Rectal smooth muscle tissue (tissue), 1 donor: ENCODE measurements around the gene LCP1.

ENCODE experiments used
- H3K27ac ChIP-seq: one replicate; pipeline ENCODE4 v1.7.0; 2013; ENCODE audit warnings: low read depth, low read length, inconsistent platforms
- H3K27me3 ChIP-seq: one replicate; pipeline ENCODE4 v1.7.0; 2013; ENCODE audit warnings: low read length; ENCODE audit not compliant: control insufficient read depth, insufficient read depth
- H3K36me3 ChIP-seq: one replicate; pipeline ENCODE4 v1.7.0; 2013; ENCODE audit warnings: low read length; ENCODE audit not compliant: control insufficient read depth, insufficient read depth
- H3K4me1 ChIP-seq: one replicate; pipeline ENCODE4 v1.7.0; 2013; ENCODE audit warnings: low read length; ENCODE audit not compliant: control insufficient read depth, insufficient read depth
- H3K4me3 ChIP-seq: one replicate; pipeline ENCODE4 v1.7.0; 2013; ENCODE audit warnings: low read length
- H3K9ac ChIP-seq: one replicate; pipeline ENCODE4 v1.7.0; 2013; ENCODE audit warnings: low read length

Gene LCP1

DNA sequence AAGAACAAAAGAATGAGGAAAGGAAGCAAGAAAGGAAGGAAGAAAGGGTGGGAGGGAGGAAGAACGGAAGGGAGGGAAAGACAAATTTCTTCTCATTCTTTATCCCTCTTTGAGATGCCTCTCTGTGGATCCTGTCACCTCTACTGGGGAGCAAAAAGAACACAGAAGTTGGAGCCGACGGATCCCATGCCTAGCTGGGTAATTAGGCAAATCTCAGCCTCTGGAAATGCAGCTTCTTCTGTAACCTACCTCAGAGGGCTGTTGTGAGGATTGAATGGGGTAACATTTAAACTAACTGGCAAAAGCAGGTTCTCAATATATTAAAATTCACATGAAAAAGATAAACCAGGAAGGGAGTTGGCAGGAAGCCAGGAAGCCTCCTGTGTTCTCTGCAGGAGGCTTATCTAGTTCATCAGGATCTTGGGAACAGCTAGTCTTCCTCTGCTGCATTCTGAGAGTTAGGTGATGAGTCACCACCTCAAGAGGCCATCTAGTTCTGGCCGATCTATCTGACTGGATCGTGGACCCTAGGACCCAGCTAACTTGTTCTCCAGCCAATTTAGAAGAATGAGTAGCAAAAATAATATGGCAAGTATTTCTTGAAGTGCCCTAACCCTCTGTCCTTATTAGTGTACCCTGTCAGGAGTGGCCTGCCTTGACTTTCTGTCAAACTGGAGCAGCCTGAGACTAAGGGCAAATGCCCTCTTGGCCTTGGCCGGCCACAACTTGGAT, 61.9 kb downstream of the LCP1 start:
- Histone ChIP-seq H3K27ac (no peak overlapping the region), H3K9ac (no peak overlapping the region), H3K27me3 (no peaks in the 10 kb centered on the region), H3K4me1 (no peaks in the 10 kb centered on the region), H3K36me3 (no peaks in the 10 kb centered on the region), H3K4me3 (no peak overlapping the region)

DNA sequence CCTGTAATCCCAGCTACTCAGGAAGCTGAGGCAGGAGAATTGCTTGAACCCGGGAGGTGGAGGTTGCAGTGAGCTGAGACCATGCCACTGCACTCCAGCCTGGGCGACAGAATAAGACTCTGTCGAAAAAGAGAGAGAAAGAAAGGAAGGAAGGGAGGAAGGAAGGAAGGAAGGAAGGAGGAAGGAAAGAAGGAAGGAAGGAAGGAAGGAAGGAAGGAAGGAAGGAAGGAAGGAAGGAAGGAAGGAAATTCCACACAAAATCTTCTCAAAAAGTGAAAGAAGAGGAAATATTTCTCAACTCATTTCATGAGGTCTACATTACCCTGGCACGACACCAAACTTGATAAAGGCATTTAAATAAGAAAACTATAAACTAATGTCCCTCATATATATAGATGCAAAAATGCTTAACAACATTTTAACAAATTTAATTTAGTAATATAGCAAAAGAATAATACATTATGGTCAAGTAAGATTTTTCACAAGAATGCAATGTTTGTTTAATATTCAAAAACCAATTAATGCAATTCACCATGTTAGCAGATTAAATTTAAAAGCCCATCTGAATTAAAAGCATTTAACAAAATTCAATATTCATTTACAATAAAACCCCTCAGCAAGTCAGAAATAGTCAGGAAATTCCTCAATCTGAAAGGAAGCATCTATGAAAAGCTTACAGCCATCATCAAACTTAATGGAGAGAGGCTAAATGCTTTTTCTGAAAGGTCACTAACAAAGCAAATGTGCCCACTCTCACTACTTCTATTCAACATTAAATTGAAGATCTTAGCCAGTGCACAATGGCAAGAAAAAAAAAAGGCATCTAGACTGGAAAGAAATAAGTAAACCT, 65.1 kb downstream of the LCP1 start:
- H3K27ac ChIP-seq, result no peak overlapping the region
- H3K4me3 ChIP-seq, result no peak overlapping the region
- H3K27me3 ChIP-seq, result no peaks in the 10 kb centered on the region
- no peaks in the 10 kb centered on the region for H3K36me3 ChIP-seq
- H3K9ac ChIP-seq, result no peak overlapping the region
- no peaks in the 10 kb centered on the region for H3K4me1 ChIP-seq

DNA sequence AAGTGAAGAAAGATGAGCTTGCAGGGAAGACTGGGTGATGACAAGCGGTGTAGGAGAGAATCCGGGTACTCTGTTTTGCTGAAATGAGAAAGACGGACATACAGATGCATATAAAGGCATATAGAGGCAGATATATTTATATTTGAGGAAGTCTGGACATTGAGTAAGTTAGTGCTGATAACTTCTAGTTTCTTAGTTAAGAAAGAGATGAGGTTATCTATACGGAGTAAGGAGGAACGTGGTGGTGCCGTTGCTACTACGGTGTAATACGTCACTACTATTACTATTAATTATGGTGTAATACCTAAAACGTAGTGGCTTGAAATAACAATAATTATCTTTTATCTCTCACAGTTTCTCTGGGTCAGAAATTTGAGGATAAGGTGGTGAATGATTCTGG, 67.4 kb downstream of the LCP1 start:
- Histone ChIP-seq H3K27me3 (no peaks in the 10 kb centered on the region), H3K27ac (no peak overlapping the region), H3K4me1 (no peaks in the 10 kb centered on the region), H3K36me3 (no peaks in the 10 kb centered on the region), H3K9ac (no peak overlapping the region), H3K4me3 (no peak overlapping the region)

DNA sequence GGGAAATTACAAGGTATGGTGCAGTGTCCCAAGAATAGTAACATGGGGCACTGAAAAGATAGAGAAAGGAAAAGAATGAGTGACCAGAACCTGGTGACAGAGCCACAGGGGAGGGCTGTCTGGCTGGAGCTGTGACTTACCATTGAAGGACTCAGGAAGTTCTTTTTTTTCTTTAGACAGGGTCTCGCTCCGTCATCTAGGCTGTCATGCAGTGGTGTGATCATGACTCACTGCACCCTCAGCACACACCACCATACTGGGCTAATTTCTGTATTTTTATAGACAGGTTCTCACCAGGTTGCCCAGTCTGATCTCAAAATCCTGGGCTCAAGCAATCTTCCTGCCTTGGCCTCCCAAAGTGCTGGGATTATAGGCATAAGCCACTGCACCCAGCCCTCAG, 68.4 kb downstream of the LCP1 start:
- no peaks in the 10 kb centered on the region for H3K36me3 ChIP-seq
- H3K4me1 ChIP-seq, result no peaks in the 10 kb centered on the region
- no peak overlapping the region for H3K4me3 ChIP-seq
- no peak overlapping the region for H3K9ac ChIP-seq
- H3K27ac ChIP-seq, result no peak overlapping the region
- no peaks in the 10 kb centered on the region for H3K27me3 ChIP-seq

DNA sequence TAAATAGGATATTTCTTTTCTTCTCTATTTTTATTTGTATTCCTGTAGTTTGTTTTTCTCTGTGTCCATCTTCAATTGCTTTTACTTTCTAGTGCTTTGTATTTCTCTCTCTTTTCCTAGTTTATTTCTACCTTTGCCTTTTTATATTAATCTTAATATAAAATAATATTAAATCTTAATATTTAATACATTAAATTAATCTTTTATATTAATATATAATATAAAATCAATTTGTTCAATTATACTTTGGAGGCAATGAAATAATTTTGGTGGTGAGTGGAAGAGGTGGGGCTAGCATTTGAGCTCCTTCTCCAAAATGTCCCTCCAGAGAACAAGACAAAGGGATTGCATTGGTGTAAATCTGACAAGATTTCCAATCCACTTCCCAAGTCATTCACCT, 70.8 kb downstream of the LCP1 start:
- Histone ChIP-seq H3K9ac (no peak overlapping the region), H3K4me3 (no peak overlapping the region), H3K4me1 (no peaks in the 10 kb centered on the region), H3K27ac (no peak overlapping the region), H3K27me3 (no peaks in the 10 kb centered on the region), H3K36me3 (no peaks in the 10 kb centered on the region)

DNA sequence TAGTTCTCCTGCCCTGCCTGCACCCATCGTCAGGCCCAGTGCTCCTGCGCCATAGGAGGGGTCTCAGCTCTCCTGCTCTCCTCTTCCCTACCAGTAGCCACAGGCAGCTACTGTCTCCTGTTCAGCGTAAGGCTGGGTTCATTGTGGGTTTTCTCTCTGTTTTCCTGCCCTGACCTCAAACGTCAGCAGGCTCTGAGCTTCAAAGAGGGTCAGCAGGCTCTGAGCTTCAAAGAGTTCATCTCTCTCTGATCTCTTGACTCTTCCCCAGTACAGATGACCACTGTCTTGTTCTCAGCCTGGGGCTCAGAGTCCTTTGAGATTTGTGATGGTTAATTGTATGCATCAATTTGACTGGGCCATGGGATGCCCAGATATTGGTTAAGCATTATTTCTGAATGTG, 72.5 kb downstream of the LCP1 start:
- no peaks in the 10 kb centered on the region for H3K27me3 ChIP-seq
- H3K9ac ChIP-seq, result no peak overlapping the region
- no peaks in the 10 kb centered on the region for H3K4me1 ChIP-seq
- H3K36me3 ChIP-seq, result no peaks in the 10 kb centered on the region
- no peak overlapping the region for H3K27ac ChIP-seq
- no peak overlapping the region for H3K4me3 ChIP-seq

DNA sequence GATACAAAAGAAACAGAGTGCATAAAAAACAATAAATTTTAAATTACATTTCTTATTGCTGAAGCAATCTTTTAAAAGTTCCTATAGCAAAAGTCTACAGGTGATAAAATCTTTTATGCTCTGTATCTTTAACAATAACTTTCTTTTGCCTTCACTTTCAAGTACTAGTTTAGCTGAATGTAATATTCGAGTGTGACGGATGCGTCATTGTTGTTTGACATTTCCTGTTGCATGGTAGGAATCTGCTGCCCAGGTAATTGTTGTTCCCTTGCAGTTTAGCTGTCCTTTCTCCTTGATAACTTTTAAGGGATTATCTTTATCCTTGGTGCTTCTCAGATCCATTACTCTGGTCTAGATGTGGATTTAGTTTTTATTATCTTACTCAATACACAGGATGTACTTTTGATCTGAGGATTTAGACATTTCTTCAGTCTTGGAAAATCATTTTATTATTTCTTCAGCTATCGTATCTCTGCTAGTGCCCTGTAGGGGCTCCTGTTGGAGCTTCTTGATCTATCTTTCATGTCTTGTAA, 75.1 kb downstream of the LCP1 start:
- no peaks in the 10 kb centered on the region for H3K27me3 ChIP-seq

DNA sequence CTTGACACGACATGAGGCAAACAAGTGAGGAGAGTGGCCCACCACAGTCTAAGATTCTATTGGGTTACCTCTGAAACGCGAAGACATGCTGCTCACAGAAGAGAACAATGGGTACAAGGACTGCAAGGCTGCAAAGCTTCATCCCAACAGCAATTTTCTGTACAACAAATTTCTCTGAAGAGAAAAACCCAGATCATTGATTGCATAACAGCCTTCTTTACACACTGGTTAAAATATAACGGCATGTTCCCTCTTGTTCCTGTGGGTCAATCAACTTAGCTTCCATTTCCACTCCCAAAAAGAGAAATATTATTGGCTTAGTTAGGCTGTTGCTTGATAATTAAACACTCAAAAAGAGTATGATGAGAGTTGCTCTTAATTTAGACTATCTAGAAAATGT, 77.1 kb downstream of the LCP1 start, which contains the start of gene CPB2:
Gene CPB2, minus strand, starts transcription at position 166 of the 400 bp plus-strand sequence. Its CDS starts 24 bp downstream, at position 142.
- no peaks in the 10 kb centered on the region for H3K27me3 ChIP-seq
- H3K4me3 ChIP-seq, result no peak within 1 kb of the TSS
- no peak within 1 kb of the TSS for H3K9ac ChIP-seq
- no peaks in the 10 kb centered on the region for H3K4me1 ChIP-seq
- no peak within 1 kb of the TSS for H3K27ac ChIP-seq
- no peaks in the 10 kb centered on the region for H3K36me3 ChIP-seq

More for the DNA sequence above, 75.1 kb downstream of the LCP1 start:
- H3K4me1 ChIP-seq, result no peaks in the 10 kb centered on the region
- no peak overlapping the region for H3K4me3 ChIP-seq
- H3K36me3 ChIP-seq, result no peaks in the 10 kb centered on the region
- H3K27ac ChIP-seq, result no peak overlapping the region
- no peak overlapping the region for H3K9ac ChIP-seq

DNA sequence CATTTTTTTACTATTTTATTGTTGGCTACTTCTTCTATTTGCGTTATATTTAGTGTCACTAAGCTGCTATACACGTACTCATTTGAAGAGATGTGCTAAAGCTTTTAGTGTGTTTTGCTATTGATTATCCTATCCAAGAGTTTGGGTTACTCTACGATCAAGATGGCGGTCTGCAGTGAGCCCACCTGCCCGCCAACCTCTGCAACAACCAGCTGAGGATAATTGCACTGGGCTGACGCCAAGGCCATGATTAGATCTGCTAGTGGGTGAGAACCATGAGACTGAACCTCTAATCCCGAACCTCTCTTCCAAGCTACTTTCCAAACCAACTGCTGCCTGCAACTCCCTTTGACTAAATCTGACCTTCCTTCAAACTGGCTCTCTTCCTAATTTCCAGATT, 78.9 kb downstream of the LCP1 start:
- Histone ChIP-seq H3K27me3 (no peaks in the 10 kb centered on the region), H3K4me1 (no peaks in the 10 kb centered on the region), H3K9ac (no peak overlapping the region), H3K27ac (no peak overlapping the region), H3K36me3 (no peaks in the 10 kb centered on the region), H3K4me3 (no peak overlapping the region)

DNA sequence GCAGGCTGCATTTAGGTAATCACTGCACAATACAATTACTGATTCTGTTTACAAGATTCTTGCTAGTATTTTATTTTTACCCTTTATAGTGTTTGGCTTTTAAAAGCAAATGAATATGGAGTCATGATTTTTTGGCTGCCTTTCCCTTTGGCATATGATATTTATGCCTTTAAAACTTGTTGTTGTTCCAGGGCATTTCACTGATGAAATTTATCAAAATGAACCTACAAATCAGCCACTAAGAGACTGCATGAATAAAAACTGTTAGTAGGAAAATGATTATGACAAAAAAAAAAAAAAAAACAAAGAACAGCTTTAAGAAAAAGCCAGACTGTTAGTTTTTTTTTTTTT, 79.7 kb downstream of the LCP1 start:
- no peaks in the 10 kb centered on the region for H3K36me3 ChIP-seq
- H3K4me1 ChIP-seq, result no peaks in the 10 kb centered on the region
- no peak overlapping the region for H3K4me3 ChIP-seq
- no peaks in the 10 kb centered on the region for H3K27me3 ChIP-seq
- H3K9ac ChIP-seq, result no peak overlapping the region
- H3K27ac ChIP-seq, result no peak overlapping the region

DNA sequence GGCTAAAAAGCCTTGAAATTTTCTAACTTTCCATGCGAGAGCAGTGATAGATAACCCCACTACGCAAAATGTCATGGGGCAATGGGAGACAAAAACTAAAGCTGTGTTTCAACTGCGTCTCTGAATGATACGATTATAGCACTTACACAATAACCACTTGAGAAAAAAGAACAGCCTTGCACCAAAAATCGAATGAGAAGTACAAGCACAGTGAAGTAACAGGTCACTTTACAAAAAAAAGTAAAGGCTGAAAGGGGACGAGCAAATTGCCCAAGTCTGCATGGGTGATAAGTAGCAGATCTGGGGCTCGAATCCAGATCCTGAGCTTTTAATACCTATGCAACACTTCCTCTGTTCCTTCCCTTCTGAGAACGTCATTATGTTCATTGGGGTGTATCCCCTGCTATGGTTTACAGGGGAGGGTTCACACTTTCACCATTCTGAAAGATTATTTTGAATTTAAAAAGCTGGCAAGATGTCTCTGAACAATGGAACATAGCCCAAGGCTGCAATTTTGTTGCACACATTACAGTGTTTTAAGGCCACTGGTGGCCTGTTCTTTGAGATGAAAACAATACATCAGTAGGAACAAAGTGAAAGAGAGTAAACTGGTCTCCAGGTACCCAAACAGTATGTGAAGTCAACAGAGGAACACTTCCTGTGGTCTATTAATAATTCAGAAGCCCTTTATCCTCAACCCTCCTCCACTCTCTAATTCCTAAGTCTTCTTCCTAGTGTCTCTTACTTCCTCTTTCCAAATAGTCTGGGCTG, 80.3 kb downstream of the LCP1 start:
- no peaks in the 10 kb centered on the region for H3K36me3 ChIP-seq
- H3K27ac ChIP-seq, result no peak overlapping the region
- no peaks in the 10 kb centered on the region for H3K4me1 ChIP-seq
- H3K27me3 ChIP-seq, result no peaks in the 10 kb centered on the region
- H3K9ac ChIP-seq, result no peak overlapping the region
- no peak overlapping the region for H3K4me3 ChIP-seq

DNA sequence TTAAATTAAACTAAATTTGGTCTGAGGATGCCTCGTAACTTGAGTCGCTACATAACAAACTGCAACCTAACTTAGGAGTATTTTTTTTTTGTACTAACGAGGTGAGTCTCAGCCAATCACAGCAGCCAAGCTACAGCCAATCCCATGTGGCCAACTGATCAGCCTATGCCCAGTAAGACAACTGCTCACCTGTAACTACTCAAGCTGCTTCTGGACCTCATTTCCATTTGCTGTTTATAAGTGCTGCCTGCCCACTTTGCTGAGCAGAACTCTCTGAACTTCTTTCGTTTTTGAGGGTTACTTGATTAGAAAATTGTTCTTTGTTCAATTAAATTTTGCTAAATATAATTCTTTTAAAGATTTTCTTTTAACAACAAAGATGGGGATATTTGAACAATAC, 81.0 kb downstream of the LCP1 start:
- H3K27ac ChIP-seq, result no peak overlapping the region
- no peaks in the 10 kb centered on the region for H3K27me3 ChIP-seq
- no peaks in the 10 kb centered on the region for H3K4me1 ChIP-seq
- no peak overlapping the region for H3K9ac ChIP-seq
- H3K36me3 ChIP-seq, result no peaks in the 10 kb centered on the region
- no peak overlapping the region for H3K4me3 ChIP-seq
